Activated T-helper 1 cell treated with Interleukin-2 at 50 U/mL for 16 hours (primary cell): ENCODE data around the gene KLHL40.
"Not testable (repeated sequence)": the region's sequence is repeated elsewhere in the genome, so short reads cannot be mapped to it uniquely, and the experiment has no call there.

Experiments
- DNase-seq: peaks from one replicate; pipeline ENCODE4 v3.0.0-alpha.2; 2020; ENCODE audit warnings: low read depth

KLHL40 gene

DNA sequence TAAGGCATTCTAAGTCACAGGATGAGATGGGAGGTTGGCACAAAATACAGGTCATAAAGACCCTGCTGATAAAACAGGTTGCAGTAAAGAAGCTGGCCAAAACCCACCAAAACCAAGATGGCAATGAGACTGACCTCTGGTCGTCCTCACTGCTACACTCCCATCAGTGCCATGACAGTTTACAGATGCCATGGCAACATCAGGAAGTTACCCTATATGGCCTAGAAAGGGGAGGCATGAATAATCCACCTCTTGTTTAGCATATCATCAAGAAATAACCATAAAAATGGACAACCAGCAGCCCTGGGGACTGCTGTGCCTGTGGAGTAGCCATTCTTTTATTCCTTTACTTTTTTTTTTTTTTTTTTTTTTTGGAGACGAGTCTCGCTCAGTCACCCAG is 37.1 kb downstream of the KLHL40 start:
- DNase-seq, result not testable (repeated sequence)

- DNase-seq, result no peak
Measured at GRCh38 chr3:42723219-42723618, 37.9 kb downstream of the KLHL40 start.

- DNase-seq, result no peak
Measured at GRCh38 chr3:42725454-42725853, 40.1 kb downstream of the KLHL40 start.

DNA sequence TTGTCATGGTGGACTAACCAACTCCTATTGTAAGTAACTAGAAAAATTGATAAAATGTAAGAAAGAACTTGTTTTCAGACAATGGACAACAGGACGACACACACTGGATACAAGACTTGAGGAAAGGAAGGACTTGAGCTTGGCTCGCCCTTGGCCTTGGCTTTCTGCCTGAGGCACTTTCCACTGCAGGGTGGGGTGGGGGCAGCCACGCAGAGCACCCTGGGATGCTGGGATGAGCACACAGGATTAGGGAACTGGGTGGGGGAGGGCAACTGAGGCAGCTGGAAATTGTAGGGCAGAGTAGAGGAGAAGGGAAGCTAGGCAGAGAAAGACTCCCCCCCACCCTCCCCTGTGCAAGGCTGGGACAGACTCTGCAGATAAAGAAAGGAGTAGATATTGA is 42.7 kb downstream of the KLHL40 start:
- no peak for DNase-seq

DNA sequence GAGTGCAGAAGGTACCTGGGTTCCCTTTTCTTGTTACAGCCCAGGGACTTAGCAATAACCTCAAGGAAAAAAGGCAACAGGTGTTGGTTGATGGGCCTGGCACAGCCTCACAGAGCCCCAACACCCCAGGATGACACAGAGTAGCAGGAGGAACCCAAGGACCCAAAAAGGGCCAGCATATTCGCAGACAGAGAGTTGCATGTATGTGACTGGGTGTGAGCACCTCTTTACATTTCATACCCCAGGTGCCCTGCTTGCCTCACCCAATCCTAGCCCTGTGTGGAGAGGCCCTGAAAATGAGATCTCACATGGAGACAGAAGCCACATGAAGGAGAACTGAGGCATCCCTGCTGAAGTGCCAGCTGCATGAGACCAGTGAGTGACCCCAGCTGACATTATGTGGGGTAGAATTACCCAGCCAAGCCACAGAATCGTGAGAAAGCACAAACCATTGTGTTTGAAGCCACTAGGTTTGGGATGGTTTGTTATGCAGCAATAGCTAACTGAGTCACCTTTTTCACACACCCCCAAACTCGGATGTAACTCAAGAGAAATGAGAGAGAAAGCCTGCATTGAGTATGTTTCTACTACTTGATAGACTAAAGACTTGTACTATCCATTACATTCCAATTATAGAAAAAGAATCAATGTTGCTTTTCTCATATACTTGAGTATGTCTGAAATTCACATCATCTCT is 43.5 kb downstream of the KLHL40 start:
- DNase-seq, result no peak

- DNase-seq, result no peak
Measured at GRCh38 chr3:42729404-42730145, 44.2 kb downstream of the KLHL40 start.

DNA sequence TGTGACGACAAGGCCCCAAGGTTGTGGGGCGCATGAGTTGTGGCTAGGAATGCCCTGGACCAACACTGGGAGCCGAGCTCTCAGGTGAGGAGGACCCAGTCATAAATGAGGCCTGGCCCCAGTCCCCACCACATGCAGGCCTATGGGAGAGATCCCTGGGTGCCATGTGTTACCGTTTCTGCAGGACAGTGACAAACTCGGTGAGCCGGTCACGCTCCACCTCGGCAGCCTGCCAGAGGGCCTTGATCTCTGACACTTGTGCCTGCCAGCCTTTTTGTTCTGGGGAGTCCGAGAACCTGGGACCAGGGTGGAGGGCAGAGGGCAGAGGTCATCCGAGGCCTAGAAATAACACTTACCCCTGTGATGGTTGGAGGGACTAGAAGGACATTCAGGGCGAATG is 45.0 kb downstream of the KLHL40 start:
- DNase-seq, result no peak

DNA sequence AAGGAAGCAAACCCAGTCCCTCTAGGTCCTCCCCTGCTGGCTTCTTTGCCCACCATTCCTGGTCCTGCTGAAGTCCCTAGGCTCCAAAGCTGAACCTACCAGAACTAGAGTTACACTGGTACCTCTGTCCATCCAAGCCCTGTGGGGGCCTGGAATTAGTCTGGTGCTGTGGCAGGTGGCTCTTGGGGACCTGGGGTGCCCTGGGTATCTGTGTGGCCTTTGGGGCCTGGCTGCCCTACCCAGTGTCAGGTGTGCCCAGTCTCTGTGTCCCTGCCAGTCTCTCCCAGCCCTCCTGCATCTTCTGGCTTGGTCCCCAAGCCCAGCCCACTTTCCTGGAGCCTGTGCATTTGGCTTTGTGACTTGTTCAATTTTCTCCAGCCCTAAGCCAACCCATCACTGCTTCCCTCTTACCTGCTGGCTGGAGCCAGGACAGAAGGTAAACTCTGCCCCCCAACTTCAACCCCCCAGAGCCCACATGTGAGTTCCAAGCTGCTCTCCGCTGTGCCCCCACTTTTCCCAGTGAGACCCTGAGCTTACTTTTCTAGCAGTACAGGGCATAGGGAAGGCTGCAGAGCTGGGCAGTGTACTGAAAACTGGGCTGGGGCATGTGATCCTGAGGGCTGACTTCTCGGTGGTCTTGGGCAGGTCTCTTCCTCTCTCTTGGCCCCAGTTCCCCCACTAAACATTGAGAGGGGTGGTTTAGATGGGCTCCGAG is 45.5 kb downstream of the KLHL40 start:
- DNase-seq, result no peak

- no peak for DNase-seq
Measured at GRCh38 chr3:42731476-42732195, 46.3 kb downstream of the KLHL40 start.

GRCh38 chr3:42732196-42732828 is 47.0 kb downstream of the KLHL40 start:
- no peak for DNase-seq

- no peak for DNase-seq
Measured at GRCh38 chr3:42732829-42733459, 47.6 kb downstream of the KLHL40 start.

GRCh38 chr3:42733501-42734262 is 48.3 kb downstream of the KLHL40 start:
- no peak for DNase-seq

- no peak for DNase-seq
Measured at GRCh38 chr3:42734263-42734860, 49.0 kb downstream of the KLHL40 start.

DNA sequence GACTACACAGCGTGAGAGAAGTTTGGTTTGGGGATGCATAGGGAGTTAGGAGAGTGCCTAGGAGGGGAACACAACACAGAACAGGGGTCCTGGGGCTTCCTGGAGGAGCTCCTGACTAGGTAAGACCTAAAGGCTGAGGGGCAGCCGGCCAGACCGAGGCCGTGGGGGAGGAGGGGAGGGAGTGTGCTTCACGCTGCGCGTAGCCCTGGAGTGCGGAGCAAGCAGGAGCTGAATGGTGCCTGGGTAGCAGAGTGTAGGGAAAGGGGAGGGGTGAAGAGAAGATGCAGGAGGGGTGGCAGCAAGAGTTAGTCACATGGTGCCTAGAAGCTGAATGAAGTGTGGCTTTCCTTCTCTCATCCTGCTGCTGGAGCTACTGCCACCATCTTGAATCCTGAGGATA is 49.7 kb downstream of the KLHL40 start:
- no peak for DNase-seq

DNA sequence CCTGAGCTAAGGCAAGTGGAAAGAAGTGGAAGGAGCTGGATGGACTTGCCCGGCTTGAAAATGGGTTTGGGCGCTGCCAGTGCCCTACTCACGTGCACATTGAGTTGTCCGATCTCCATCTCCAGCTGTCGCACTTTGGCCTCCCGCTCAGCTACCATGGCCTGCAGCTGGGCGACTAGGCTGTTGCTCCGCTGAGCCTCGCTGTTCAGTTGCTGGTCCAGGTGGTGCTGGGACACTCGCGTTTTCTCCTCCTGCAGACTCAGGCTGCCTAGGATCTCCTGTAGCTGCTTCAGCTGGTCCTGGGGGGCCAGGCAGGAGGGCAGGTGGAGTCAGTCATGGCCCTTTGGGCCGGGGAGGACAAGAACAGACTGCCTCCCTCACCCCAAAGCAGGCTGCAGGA is 50.3 kb downstream of the KLHL40 start:
- DNase-seq, result no peak

DNA sequence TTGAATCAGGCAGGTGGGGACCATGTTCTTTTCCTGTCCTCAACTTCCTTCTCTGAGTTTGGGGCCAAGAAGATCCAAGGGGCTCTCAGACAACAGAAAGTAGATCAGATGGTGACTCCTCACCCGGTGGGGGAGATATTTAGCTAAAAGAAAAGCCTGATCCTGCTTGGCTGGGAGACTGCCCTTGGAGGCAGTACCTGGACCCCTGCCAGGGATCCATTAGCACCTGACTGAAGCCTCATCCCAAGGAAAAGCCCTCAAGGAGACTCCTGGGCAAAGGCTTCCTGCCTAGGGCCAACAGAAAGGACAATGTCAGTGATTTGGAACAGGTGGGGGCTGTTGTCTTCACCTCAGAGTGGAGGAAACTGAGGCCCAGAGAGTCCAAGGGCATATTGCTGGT is 50.7 kb downstream of the KLHL40 start:
- no peak for DNase-seq

GRCh38 chr3:42736531-42736930 is 51.2 kb downstream of the KLHL40 start:
- no peak for DNase-seq

GRCh38 chr3:42739401-42740158 is 54.2 kb downstream of the KLHL40 start:
- DNase-seq, result no peak

GRCh38 chr3:42741796-42742195 is 56.5 kb downstream of the KLHL40 start:
- DNase-seq, result no peak
